Smooth muscle cell (in vitro differentiated cells): Measurements from ENCODE around the gene NAPEPLD. TPM values are rescaled to one million over a fixed set of nuclear protein-coding genes. Genes with fewer than 3 reads are reported as not detected.

Experiments
- DNase-seq: peaks from one replicate; lab custom pipeline; 2025; ENCODE audit not compliant: unreplicated experiment; lab: John Stamatoyannopoulos, UW
- H2AFZ ChIP-seq: fragments of 200-600 bp; sonication (generic); 2 replicates; pipeline ENCODE4 v1.6.0; 2016; ENCODE audit warnings: antibody characterized with exemption, low read depth, mild to moderate bottlenecking
- H3F3A ChIP-seq: fragments of 200-600 bp; sonication (generic); 2 replicates; pipeline ENCODE4 v1.6.0; 2017; ENCODE audit warnings: antibody characterized with exemption, low read depth
- H3K27ac ChIP-seq: fragments of 200-600 bp; sonication (generic); 2 replicates; pipeline ENCODE4 v1.5.1; 2016; ENCODE audit warnings: low read depth, mild to moderate bottlenecking
- H3K27me3 ChIP-seq: fragments of 200-600 bp; sonication (generic); 2 replicates; pipeline ENCODE4 v1.6.1; 2016; ENCODE audit warnings: low read depth, mild to moderate bottlenecking
- H3K36me3 ChIP-seq: fragments of 200-600 bp; sonication (generic); 2 replicates; pipeline ENCODE4 v1.5.1; 2016; ENCODE audit warnings: low read depth
- H3K4me1 ChIP-seq: fragments of 200-600 bp; sonication (generic); 2 replicates; pipeline ENCODE4 v1.5.1; 2016; ENCODE audit warnings: low read depth
- H3K4me2 ChIP-seq: fragments of 200-600 bp; sonication (generic); 2 replicates; pipeline ENCODE4 v1.6.0; 2016; ENCODE audit warnings: mild to moderate bottlenecking
- H3K4me3 ChIP-seq: fragments of 200-600 bp; sonication (generic); 2 replicates; pipeline ENCODE4 v1.5.1; 2016; ENCODE audit warnings: mild to moderate bottlenecking
- H3K79me2 ChIP-seq: fragments of 200-600 bp; sonication (generic); 2 replicates; pipeline ENCODE4 v1.6.0; 2016; ENCODE audit warnings: low read depth, mild to moderate bottlenecking
- H3K9ac ChIP-seq: fragments of 200-600 bp; sonication (generic); 2 replicates; pipeline ENCODE4 v1.6.0; 2016; ENCODE audit warnings: low read depth
- H3K9me3 ChIP-seq: fragments of 200-600 bp; sonication (generic); replicated peaks from 2 replicates; pipeline ENCODE4 v1.5.1; 2016; ENCODE audit warnings: low read depth
- H4K20me1 ChIP-seq: fragments of 200-600 bp; sonication (generic); 2 replicates; pipeline ENCODE4 v1.6.0; 2016; ENCODE audit warnings: low read depth
- WGBS: methylation state at CpG from one replicate; pipeline ENCODE4 v1.1.7; 2016; ENCODE audit warnings: low lambda C conversion rate; 5-methylcytosine and 5-hydroxymethylcytosine counted together
- polyA plus RNA-seq: library from polyadenylated mRNA; unstranded; fragments of >200 nt; fragmentation: Nextera tagmentation; extraction: Ambion mirVana; gene quantifications from 2 replicates; pipeline ENCODE4 v1.2.1, GENCODE V29; 2016
- total RNA-seq: library from RNA; depleted of rRNA; stranded (reverse); fragments of >200 nt; gene quantifications from 2 replicates; pipeline ENCODE4 v1.2.3, GENCODE V29; 2014
- TF ChIP-seq, protein P1 (sequence below): fragments of 200-600 bp; sonication (generic); IDR thresholded peaks from 2 replicates; pipeline ENCODE4 v1.5.1; 2017; ENCODE audit warnings: borderline replicate concordance, mild to moderate bottlenecking, antibody characterized with exemption; ENCODE audit not compliant: insufficient read depth, poor library complexity, severe bottlenecking

Gene NAPEPLD
- total and polyA plus RNA-seq, 2 experiments from 2014 or later, result 4.1 to 6.2 TPM

DNA sequence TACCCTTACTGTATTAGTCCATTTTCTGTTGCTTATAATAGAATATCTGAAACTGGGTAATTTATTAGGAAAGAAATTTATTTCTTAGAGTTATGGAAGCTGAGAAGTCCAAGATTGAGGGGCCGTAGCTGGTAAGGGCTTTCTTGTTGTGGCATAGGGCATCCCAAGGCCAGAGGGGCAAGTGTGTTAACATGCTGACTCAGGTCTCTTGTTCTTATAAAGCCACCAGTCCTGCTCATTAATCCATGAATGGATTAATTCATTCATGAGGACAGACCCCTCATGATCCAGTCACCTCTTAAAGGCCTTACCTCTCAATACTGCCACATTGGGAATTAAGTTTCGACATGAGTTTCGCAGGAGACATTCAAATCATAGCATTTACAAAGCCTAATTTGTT lies 71.6 kb downstream of the NAPEPLD start:
- peaks cover 2% of the 10 kb centered on the region for H4K20me1 ChIP-seq
- no peak overlapping the region for H3K9ac ChIP-seq
- H3F3A ChIP-seq, result peaks cover 5% of the 10 kb centered on the region
- no peaks in the 10 kb centered on the region for H3K9me3 ChIP-seq
- TF ChIP-seq, protein P1, sequence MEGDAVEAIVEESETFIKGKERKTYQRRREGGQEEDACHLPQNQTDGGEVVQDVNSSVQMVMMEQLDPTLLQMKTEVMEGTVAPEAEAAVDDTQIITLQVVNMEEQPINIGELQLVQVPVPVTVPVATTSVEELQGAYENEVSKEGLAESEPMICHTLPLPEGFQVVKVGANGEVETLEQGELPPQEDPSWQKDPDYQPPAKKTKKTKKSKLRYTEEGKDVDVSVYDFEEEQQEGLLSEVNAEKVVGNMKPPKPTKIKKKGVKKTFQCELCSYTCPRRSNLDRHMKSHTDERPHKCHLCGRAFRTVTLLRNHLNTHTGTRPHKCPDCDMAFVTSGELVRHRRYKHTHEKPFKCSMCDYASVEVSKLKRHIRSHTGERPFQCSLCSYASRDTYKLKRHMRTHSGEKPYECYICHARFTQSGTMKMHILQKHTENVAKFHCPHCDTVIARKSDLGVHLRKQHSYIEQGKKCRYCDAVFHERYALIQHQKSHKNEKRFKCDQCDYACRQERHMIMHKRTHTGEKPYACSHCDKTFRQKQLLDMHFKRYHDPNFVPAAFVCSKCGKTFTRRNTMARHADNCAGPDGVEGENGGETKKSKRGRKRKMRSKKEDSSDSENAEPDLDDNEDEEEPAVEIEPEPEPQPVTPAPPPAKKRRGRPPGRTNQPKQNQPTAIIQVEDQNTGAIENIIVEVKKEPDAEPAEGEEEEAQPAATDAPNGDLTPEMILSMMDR, result no peak
- H3K4me2 ChIP-seq, result no peak overlapping the region
- no peak overlapping the region for H2AFZ ChIP-seq
- H3K27me3 ChIP-seq, result no peaks in the 10 kb centered on the region
- H3K4me3 ChIP-seq, result no peak overlapping the region
- H3K4me1 ChIP-seq, result peaks cover 14% of the 10 kb centered on the region
- no peaks in the 10 kb centered on the region for H3K36me3 ChIP-seq
- DNase-seq, result no peak
- WGBS, result 99% methylated on average over 3 of the region's 3 CpGs
- H3K79me2 ChIP-seq, result peaks cover 57% of the 10 kb centered on the region
- H3K27ac ChIP-seq, result no peak overlapping the region

DNA sequence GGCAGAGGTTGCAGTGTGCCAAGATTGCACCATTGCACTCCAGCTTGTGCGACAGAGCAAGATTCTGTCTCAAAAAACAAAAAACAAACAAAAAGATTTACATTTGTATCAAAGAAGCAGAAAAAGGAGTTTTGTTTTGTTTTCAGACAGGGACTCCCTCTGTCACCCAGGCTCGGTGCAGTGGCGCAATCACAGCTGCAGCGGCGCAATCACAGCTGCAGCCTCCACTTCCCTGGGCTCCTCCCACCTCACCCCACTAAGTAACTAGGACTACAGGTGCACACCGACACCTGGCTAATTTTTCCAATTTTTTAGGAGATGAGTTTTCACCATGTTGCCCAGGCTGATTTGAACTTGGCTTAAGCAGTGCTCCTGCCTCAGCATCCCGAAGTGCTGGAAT lies 72.1 kb downstream of the NAPEPLD start:
- H3K36me3 ChIP-seq, result no peaks in the 10 kb centered on the region
- no peak overlapping the region for H3K9ac ChIP-seq
- no peak for DNase-seq
- H3K79me2 ChIP-seq, result peaks cover 51% of the 10 kb centered on the region
- H2AFZ ChIP-seq, result no peak overlapping the region
- 94% methylated on average over 7 of the region's 7 CpGs for WGBS
- peaks cover 5% of the 10 kb centered on the region for H3F3A ChIP-seq
- no peaks in the 10 kb centered on the region for H3K27me3 ChIP-seq
- peak overlapping the region; percentile 98 for H3K4me2 ChIP-seq
- H3K4me3 ChIP-seq, result no peak overlapping the region
- H3K9me3 ChIP-seq, result no peaks in the 10 kb centered on the region
- peaks cover 2% of the 10 kb centered on the region for H4K20me1 ChIP-seq
- no peak overlapping the region for H3K27ac ChIP-seq
- TF ChIP-seq, protein P1, result no peak
- peaks cover 14% of the 10 kb centered on the region for H3K4me1 ChIP-seq

DNA sequence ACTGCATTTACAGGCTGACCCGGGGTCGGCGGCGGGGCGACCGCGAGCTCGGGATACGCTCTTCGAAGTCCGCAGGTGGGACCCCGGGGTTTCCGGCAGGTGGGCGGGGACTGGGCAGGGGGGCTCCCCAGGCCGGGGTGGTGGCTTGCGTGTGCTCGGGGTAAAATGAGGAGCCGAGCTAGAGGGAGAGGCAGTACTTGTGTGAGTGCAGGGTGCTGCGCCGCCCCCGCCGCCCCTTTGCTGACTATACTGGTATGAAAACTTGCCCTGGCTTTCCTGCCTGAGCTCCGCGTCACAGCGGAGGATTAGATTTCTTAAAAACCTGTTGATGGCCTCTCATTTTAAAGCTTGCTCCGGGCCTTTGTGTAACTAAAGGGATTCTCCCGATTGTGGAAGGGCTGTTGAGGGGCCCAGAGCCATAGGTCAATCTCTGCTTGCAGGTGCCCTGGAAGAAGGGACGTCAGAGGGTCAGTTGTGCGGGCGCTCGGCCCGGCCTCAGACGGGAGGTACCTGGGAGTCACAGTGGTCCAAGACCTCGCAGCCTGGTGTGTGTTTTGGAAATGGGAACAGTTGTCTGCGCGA lies 73.5 kb downstream of the NAPEPLD start:
- H3K79me2 ChIP-seq, result peaks cover 45% of the 10 kb centered on the region
- no peaks in the 10 kb centered on the region for H3K9me3 ChIP-seq
- no peaks in the 10 kb centered on the region for H3K27me3 ChIP-seq
- H3K36me3 ChIP-seq, result no peaks in the 10 kb centered on the region
- peak overlapping the region; percentile 82 for H3K9ac ChIP-seq
- H3K4me2 ChIP-seq, result peak overlapping the region; percentile 98
- peaks cover 2% of the 10 kb centered on the region for H4K20me1 ChIP-seq
- peak overlapping the region; percentile 92 for H3K4me3 ChIP-seq
- H2AFZ ChIP-seq, result peak overlapping the region; percentile 89
- TF ChIP-seq, protein P1, result no peak
- no peak for DNase-seq
- H3K27ac ChIP-seq, result peak overlapping the region; percentile 89
- H3F3A ChIP-seq, result peaks cover 5% of the 10 kb centered on the region
- H3K4me1 ChIP-seq, result peaks cover 14% of the 10 kb centered on the region
- WGBS, result 6% methylated on average over 34 of the region's 36 CpGs
